Prostate gland (tissue), 2 donors: Measurements from ENCODE around the gene FMN1.

Experiments
- CTCF ChIP-seq, 4 experiments: fragments of 200-600 bp in 2 of 4; fragments of 450-650 bp in 2 of 4; sonication (generic) in 2 of 4; IDR thresholded peaks; 1 replicate in 3 of 4; 2 replicates in 1 of 4; pipeline ENCODE4 v1.5.1; 2016 to 2019; ENCODE audit warnings: antibody characterized with exemption in 4 of 4, mild to moderate bottlenecking in 2 of 4, moderate library complexity in 2 of 4
- POLR2A ChIP-seq: fragments of 450-650 bp; IDR thresholded peaks from one replicate; pipeline ENCODE4 v1.6.1; 2016; ENCODE audit warnings: antibody characterized with exemption, mild to moderate bottlenecking
- POLR2AphosphoS5 ChIP-seq: sonication (generic); formaldehyde crosslinking; IDR thresholded peaks from one replicate; pipeline ENCODE4 v1.6.1; 2017; ENCODE audit warnings: antibody characterized with exemption

- TF ChIP-seq POLR2A = no peak
- no peak for TF ChIP-seq CTCF (IDR thresholded peaks at IDR 0.05)
- no peak for TF ChIP-seq POLR2AphosphoS5
These were observed 324.1 kb downstream of the FMN1 start for GRCh38 chr15:32870240-32871033.
